ENCODE results near the gene AMZ1.
"Not testable (repeated sequence)": the region's sequence is repeated elsewhere in the genome, so short reads cannot be mapped to it uniquely, and the experiment has no call there.

AMZ1 gene

DNA sequence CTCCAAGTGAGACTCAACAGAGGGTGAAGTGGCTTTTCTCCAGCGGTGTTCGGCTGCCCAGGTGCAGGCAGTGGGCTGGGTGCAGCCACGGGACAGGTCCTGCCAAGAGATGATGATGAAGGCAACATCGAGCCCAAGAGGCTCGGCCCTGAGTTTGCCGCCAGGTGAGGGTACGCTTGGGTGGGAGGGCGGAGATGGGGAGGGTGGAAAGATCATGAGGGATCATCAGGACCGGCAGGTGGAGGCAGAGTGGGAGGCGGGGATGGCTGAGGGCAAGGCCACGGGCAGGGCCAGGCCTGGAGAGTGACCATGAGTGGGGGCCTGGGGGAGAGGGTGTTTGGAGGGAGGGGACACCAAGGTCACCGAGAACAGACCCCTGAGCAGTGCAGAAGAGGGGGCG lies 17.8 kb upstream of the AMZ1 start:
- no peak for DNase-seq

GRCh38 chr7:2670720-2671391 lies 17.1 kb upstream of the AMZ1 start:
- DNase-seq, result peak; percentile 76

GRCh38 chr7:2673214-2673613 lies 14.8 kb upstream of the AMZ1 start:
- not testable (repeated sequence) for DNase-seq

DNA sequence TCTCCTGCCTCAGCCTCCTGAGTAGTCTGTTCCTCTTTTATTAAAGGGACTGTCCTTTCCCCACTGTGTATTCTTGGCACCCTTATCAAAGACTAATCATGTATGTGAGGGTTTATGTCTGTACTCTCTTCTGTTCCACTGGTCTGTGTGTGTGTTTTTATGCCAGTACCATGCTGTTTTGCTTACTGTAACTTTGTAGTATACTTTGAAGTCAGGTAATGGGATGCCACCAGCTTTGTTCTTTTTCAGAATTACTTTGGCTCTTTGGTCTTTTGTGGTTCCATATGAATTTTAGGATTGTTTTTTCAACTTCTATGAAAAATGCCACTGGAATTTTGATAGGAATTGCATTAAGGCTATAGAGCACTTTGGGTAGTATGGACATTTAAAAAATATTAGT lies 14.1 kb upstream of the AMZ1 start:
- DNase-seq, result no peak

GRCh38 chr7:2675256-2675764 lies 12.7 kb upstream of the AMZ1 start:
- no peak for DNase-seq

GRCh38 chr7:2676576-2676975 lies 11.4 kb upstream of the AMZ1 start:
- DNase-seq, result not testable (repeated sequence)

GRCh38 chr7:2678454-2678853 lies 9.5 kb upstream of the AMZ1 start:
- not testable (repeated sequence) for DNase-seq

DNA sequence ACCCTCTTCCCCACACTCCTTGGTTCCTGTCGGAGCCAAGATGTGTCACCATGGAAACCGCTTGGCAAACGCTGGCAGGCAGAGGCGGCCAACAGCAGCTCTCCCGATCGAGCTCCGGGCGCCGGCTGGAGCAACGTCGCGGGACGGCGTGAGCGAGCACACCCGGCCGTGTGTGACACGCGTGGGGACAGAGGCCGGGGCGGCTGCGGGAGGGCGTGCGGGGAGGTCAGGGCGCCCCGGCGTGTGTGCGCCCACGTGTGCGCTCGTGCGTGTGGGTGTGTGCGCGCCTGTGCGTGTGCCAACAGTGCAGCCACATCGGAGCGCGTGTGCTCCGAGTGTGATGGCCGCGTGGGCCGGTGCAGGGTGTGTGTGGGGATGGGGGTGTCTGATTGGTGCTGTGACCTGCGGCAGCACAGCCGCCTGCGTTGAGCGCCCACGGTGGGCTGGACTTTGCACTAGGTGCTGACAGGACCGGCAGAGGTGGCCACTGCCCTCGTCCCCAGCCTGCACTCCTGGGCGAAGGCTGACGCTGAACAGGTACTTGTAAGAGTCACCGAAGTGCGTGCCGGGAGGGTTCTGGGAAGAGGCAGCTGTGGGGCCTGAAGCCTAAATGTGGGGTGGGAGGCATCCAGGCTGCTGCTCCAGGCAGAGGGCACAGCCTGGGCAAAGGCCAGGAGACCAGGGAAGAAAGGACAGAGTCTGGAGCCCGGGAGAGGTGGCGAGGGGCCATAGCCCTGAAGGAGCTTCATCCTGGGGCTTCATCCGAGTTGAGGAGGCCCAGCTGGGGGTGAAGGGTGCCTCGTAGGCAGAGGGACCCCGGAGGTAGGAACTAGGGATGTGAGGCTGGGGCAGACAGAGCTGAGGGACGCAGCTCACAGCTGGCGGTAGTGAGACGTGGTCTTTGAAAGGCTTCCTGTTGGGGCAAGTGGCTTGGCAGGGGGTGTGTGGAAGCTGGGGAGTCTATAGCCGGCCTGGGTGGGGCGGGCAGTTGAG lies 8.6 kb upstream of the AMZ1 start:
- DNase-seq, result peak; percentile 39

- DNase-seq, result no peak
These were observed 7.7 kb upstream of the AMZ1 start for GRCh38 chr7:2680256-2680655.

GRCh38 chr7:2680792-2681490 lies 7.1 kb upstream of the AMZ1 start:
- DNase-seq, result peak; percentile 80

- no peak for DNase-seq
These were observed 5.8 kb upstream of the AMZ1 start for GRCh38 chr7:2681929-2682799.

- no peak for DNase-seq
These were observed 3.5 kb upstream of the AMZ1 start for GRCh38 chr7:2684501-2684900.

DNA sequence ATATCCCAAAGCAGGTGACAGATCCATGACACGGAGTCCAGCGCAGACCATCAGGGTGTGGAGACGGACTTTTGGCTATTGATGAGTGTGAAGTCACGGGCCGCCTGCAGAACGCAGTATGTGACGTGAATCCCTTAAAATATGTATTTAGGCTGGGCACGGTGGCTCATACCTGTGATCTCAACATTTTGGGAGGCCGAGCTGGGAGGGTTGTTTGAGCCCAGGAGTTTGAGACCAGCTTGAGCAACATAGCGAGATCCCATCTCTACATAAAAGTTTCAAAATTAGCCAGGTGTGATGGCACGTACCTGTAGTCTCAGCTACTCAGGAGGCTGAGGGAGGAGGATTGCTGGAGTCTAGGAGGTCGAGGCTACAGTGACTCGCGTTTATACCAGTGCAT lies 1.9 kb upstream of the AMZ1 start:
- DNase-seq, result no peak

GRCh38 chr7:2687338-2687869 lies 598 bp upstream of the AMZ1 start:
- no peak for DNase-seq

GRCh38 chr7:2688409-2689342 lies 674 bp downstream of the AMZ1 start:
- no peak for DNase-seq

DNA sequence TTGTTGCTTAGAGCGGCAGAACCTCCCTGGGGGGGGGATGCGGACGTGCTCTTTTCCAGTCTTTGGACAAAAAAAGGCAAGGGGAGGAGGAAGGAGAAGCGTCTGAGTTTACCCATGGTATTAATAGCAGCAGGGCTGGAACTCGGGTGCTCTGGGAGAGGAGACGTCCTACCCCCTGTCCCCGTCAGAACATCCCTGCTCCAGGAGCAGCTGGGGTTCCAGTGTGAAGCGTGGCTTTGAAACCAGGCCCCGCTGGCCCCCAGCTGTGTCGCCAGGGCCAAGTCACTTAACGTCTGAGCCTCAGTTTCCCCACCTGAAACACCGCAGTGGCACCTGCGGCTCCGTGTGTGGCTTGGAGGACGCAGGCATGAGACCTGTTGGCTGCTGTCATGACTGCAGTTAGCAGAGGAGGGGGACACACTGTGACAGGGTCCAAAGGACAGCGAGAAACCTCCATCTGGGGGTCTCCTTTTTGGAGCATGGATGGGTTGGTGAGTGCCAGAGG lies 1.4 kb downstream of the AMZ1 start:
- DNase-seq, result no peak

- no peak for DNase-seq
These were observed 2.1 kb downstream of the AMZ1 start for GRCh38 chr7:2689951-2690705.

GRCh38 chr7:2691011-2691707 lies 3.2 kb downstream of the AMZ1 start:
- DNase-seq, result no peak

GRCh38 chr7:2691932-2692439 lies 4.0 kb downstream of the AMZ1 start:
- DNase-seq, result not testable (repeated sequence)
